Activated naive CD4-positive, alpha-beta T cell treated with anti-CD3 and anti-CD28 coated beads for 36 hours (primary cell): ENCODE measurements around the gene USP48. TPM values are rescaled to one million over a fixed set of nuclear protein-coding genes. Genes with fewer than 3 reads are reported as not detected.
A peak's percentile ranks its signal among the peaks of the same experiment; 100 is the strongest.
"Not testable (repeated sequence)": the region's sequence is repeated elsewhere in the genome, so short reads cannot be mapped to it uniquely, and the experiment has no call there.

Experiments
- CTCF ChIA-PET: fragments of 350-600 bp; sonication (Branson Sonifier 250); formaldehyde crosslinking; loops from one replicate; lab custom pipeline; 2021; ENCODE audit warnings: antibody characterized with exemption; lab: Charles Lee
- DNase-seq: peaks from one replicate; pipeline ENCODE4 v3.0.0-alpha.2; 2020
- H3K27ac Mint-ChIP-seq: one replicate; pipeline ENCODE4 v1.8.0; 2021; ENCODE audit warnings: mild to moderate bottlenecking, mixed read lengths
- H3K27me3 Mint-ChIP-seq: one replicate; pipeline ENCODE4 v1.8.0; 2021; ENCODE audit warnings: low read depth, mixed read lengths
- H3K36me3 Mint-ChIP-seq: one replicate; pipeline ENCODE4 v1.8.0; 2021; ENCODE audit warnings: low read depth, mixed read lengths
- H3K4me1 Mint-ChIP-seq: one replicate; pipeline ENCODE4 v1.8.0; 2021; ENCODE audit warnings: low read depth, mixed read lengths
- H3K4me3 Mint-ChIP-seq: one replicate; pipeline ENCODE4 v1.8.0; 2021; ENCODE audit warnings: mild to moderate bottlenecking, moderate library complexity, mixed read lengths
- H3K9me3 Mint-ChIP-seq: one replicate; pipeline ENCODE4 v1.8.0; 2021; ENCODE audit warnings: mixed read lengths
- intact Hi-C: fragments of 100-400 bp; cut with micrococcal nuclease; formaldehyde crosslinking; loops from one replicate; pipeline ENCODE4 v1.15.1; 2023
- total RNA-seq, 2 experiments: library from RNA; stranded (reverse); gene quantifications; one replicate each; pipeline ENCODE4 v1.2.3, GENCODE V29; 2021

The USP48 gene
- total RNA-seq, 2 experiments from 2014 or later: 89.9 to 93.4 TPM

- no peak overlapping the region for H3K27ac Mint-ChIP-seq
- peaks cover 7% of the 10 kb centered on the region for H3K27me3 Mint-ChIP-seq
- H3K4me1 Mint-ChIP-seq: peaks cover 8% of the 10 kb centered on the region
- CTCF ChIA-PET: no interaction called here
- no peaks in the 10 kb centered on the region for H3K36me3 Mint-ChIP-seq
- intact Hi-C loops: no loop called here
- no peaks in the 10 kb centered on the region for H3K9me3 Mint-ChIP-seq
- no peak overlapping the region for H3K4me3 Mint-ChIP-seq
- no peak for DNase-seq
Measured at GRCh38 chr1:21639594-21640041, 143.3 kb downstream of the USP48 start.

GRCh38 chr1:21638531-21639341 is 144.2 kb downstream of the USP48 start:
- H3K27me3 Mint-ChIP-seq: peaks cover 7% of the 10 kb centered on the region
- no peaks in the 10 kb centered on the region for H3K36me3 Mint-ChIP-seq
- no peak overlapping the region for H3K4me3 Mint-ChIP-seq
- DNase-seq: peak; percentile 46
- CTCF ChIA-PET: no interaction called here
- intact Hi-C loops: no loop called here
- peaks cover 8% of the 10 kb centered on the region for H3K4me1 Mint-ChIP-seq
- H3K27ac Mint-ChIP-seq: no peak overlapping the region
- H3K9me3 Mint-ChIP-seq: no peaks in the 10 kb centered on the region

DNA sequence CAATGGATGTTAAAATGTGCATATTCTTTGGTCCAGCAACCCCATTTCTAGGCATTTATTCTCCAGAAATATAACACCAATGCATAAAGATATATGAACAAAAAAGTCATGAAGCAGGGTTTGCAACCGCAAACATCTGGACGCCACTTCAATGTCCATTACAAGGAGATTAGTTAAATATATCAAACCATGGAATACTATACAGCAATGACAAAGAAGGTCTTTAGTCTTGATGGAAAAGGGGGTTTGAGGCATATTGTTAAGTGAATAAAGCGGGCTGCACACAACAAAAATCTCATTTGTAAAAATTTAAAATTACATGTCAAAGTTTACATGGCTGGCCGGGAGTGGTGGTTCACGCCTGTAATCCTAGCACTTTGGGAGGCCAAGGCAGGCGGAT is 145.4 kb downstream of the USP48 start:
- CTCF ChIA-PET: no interaction called here
- Mint-ChIP-seq H3K27me3 (peaks cover 8% of the 10 kb centered on the region), H3K27ac (no peak overlapping the region), H3K36me3 (no peaks in the 10 kb centered on the region), H3K4me1 (peaks cover 8% of the 10 kb centered on the region), H3K4me3 (no peak overlapping the region), H3K9me3 (no peaks in the 10 kb centered on the region)
- no peak for DNase-seq
- intact Hi-C loops: no loop called here

GRCh38 chr1:21636029-21636428 is 146.9 kb downstream of the USP48 start:
- H3K27me3 Mint-ChIP-seq: peaks cover 5% of the 10 kb centered on the region
- no peak overlapping the region for H3K27ac Mint-ChIP-seq
- peaks cover 8% of the 10 kb centered on the region for H3K4me1 Mint-ChIP-seq
- intact Hi-C loops: no loop called here
- no peak for DNase-seq
- no peak overlapping the region for H3K4me3 Mint-ChIP-seq
- CTCF ChIA-PET: interaction anchor here (0.8 kb wide), 1 partner anchor 53 kb away, joined by 3 read pairs; no protein-coding TSS in a partner anchor
- no peaks in the 10 kb centered on the region for H3K9me3 Mint-ChIP-seq
- H3K36me3 Mint-ChIP-seq: no peaks in the 10 kb centered on the region

- H3K27ac Mint-ChIP-seq: no peak overlapping the region
- no peak overlapping the region for H3K4me3 Mint-ChIP-seq
- H3K27me3 Mint-ChIP-seq: peaks cover 5% of the 10 kb centered on the region
- no peaks in the 10 kb centered on the region for H3K9me3 Mint-ChIP-seq
- no peaks in the 10 kb centered on the region for H3K36me3 Mint-ChIP-seq
- H3K4me1 Mint-ChIP-seq: peaks cover 8% of the 10 kb centered on the region
- no peak for DNase-seq
- intact Hi-C loops: no loop called here
- CTCF ChIA-PET: no interaction called here
Measured at GRCh38 chr1:21634806-21635535, 148.0 kb downstream of the USP48 start.

DNA sequence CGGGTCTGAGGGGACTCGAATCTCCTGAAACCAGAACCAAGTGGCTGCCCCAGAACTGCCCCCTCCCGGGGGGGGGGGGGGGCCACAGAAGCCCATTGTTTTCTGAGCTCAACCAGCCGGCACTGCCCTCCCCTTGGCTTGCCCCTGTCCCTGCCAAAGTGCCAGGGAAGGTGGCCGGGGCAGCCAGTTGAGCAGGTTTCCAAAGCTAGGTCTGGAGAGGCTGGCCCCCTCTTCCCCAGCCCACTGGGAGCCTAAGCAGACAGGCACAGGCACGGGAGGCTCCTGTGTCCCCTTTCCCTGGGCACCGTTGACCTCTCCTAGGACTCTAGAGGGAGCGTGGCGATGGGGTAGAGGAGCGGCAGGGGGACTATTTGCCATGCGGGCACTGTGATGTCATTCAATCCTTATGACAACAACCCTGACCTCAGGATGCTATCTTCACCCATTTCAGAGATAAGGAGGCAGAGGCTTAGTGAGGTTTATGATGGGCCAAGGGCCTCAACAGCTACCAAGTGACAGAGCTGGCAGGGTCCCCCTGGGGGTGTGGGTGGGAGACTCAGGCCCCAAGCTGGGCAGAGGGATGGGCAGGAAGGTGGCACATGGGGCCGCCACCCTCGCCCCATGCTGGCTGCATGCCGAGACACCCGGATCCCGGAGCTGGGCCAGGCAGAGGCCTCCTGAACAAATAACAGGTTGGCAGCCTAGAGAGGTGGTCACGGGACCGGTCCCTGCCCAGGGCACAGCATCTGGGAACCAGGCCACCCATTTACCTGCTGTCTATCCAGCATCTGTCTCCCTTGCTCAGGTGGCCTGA is 148.8 kb downstream of the USP48 start:
- Mint-ChIP-seq H3K27ac (no peak overlapping the region), H3K27me3 (peaks cover 8% of the 10 kb centered on the region), H3K4me1 (peaks cover 8% of the 10 kb centered on the region), H3K9me3 (no peaks in the 10 kb centered on the region), H3K36me3 (no peaks in the 10 kb centered on the region), H3K4me3 (no peak overlapping the region)
- intact Hi-C loops: no loop called here
- no peak for DNase-seq
- CTCF ChIA-PET: no interaction called here

DNA sequence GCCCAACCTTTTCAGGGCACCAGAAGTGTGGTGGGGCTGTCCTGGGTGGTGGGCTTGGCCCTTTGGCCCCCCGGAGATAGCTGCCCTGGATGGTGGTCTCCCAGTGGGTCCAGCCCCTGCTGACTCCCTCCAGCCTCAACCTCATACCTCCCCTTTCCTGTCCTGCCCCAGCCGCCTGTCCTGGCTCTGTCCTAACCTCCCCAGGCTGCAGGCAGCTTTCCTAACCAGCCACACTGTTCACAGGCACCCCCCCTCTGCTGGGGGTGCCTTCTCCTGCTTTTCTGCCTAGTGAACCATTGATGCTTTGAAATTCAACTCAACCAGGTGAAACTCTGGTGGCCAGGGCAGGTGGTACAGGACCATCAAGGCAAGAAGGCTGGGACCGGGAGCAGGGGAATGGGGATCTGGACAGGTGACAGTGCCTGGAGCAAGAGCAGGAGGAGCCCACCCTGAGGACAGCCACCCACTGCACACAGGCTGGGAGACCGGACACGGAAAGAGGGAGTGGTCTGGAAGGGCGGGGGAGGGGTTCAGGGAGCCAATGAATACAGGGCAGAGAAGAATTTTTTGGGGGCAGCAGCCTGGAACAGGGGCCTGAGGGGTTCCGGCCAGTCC is 149.7 kb downstream of the USP48 start:
- Mint-ChIP-seq H3K27me3 (peaks cover 8% of the 10 kb centered on the region), H3K36me3 (no peaks in the 10 kb centered on the region), H3K9me3 (no peaks in the 10 kb centered on the region), H3K27ac (no peak overlapping the region), H3K4me3 (no peak overlapping the region), H3K4me1 (peaks cover 3% of the 10 kb centered on the region)
- DNase-seq: no peak
- CTCF ChIA-PET: no interaction called here
- intact Hi-C loops: no loop called here

DNA sequence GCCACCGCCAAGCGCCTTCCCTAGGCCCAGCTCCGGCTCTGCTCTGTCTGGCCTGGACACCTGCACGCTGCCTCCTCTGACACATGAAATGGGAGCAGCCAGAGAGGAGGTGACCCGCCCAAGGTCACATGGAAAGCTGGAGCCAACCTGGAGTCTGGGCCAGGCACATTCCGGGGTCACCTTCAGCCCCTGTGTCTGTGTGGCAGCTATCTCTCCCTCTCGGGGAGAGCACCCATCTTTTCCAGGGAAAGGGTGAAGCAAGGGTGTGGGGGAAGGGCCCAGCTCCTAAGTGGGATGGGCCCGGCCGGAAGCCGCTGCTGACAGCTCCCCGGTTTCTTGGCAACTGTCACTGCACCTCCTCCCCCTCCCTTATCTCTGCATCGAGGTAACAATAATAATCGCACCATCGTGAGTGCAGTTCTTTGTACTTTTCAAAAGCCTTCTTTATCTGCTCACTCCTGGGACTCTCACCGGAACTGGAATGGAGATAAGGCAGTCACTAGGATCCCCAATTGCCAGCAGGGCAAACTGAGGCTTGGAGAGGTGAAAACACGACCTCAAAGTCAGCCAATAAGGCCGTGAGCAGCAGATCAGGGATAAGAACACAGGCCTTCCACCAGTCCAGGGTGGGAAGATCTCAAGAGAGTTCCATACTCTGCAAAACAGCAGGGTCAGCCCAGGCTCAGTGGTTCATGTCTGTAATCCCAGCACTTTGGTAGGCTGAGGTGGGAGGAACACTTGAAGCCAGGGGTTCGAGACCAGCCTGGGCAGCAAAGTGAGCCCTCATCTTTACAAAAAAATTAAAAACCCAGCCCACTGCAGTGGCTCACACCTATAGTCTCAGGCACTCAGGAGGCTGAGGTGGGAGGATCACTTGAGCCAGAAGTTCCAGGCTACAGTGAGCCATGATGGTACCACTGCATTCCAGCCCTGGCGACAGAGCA is 150.7 kb downstream of the USP48 start:
- DNase-seq: no peak
- intact Hi-C loops: no loop called here
- no peaks in the 10 kb centered on the region for H3K4me1 Mint-ChIP-seq
- no peaks in the 10 kb centered on the region for H3K9me3 Mint-ChIP-seq
- H3K36me3 Mint-ChIP-seq: no peaks in the 10 kb centered on the region
- H3K4me3 Mint-ChIP-seq: no peak overlapping the region
- peaks cover 8% of the 10 kb centered on the region for H3K27me3 Mint-ChIP-seq
- H3K27ac Mint-ChIP-seq: no peak overlapping the region
- CTCF ChIA-PET: no interaction called here

GRCh38 chr1:21631590-21631943 is 151.4 kb downstream of the USP48 start:
- H3K27me3 Mint-ChIP-seq, H3K27ac Mint-ChIP-seq, H3K9me3 Mint-ChIP-seq, H3K36me3 Mint-ChIP-seq, H3K4me3 Mint-ChIP-seq, H3K4me1 Mint-ChIP-seq, intact Hi-C loops, CTCF ChIA-PET, DNase-seq: not testable (repeated sequence)

- intact Hi-C loops: no loop called here
- Mint-ChIP-seq H3K9me3 (no peaks in the 10 kb centered on the region), H3K4me3 (no peak overlapping the region), H3K27me3 (peaks cover 8% of the 10 kb centered on the region), H3K4me1 (no peaks in the 10 kb centered on the region), H3K27ac (no peak overlapping the region), H3K36me3 (no peaks in the 10 kb centered on the region)
- CTCF ChIA-PET: interaction anchor here (0.7 kb wide), 1 partner anchor 51 kb away, joined by 4 read pairs; no protein-coding TSS in a partner anchor
- DNase-seq: no peak
Measured at GRCh38 chr1:21630571-21631343, 152.2 kb downstream of the USP48 start.

GRCh38 chr1:21629971-21630370 is 153.0 kb downstream of the USP48 start:
- peaks cover 8% of the 10 kb centered on the region for H3K27me3 Mint-ChIP-seq
- CTCF ChIA-PET: interaction anchor here (0.7 kb wide), 1 partner anchor 50 kb away, joined by 4 read pairs; no protein-coding TSS in a partner anchor
- H3K27ac Mint-ChIP-seq: no peak overlapping the region
- no peaks in the 10 kb centered on the region for H3K36me3 Mint-ChIP-seq
- no peaks in the 10 kb centered on the region for H3K4me1 Mint-ChIP-seq
- no peak for DNase-seq
- H3K4me3 Mint-ChIP-seq: no peak overlapping the region
- intact Hi-C loops: no loop called here
- no peaks in the 10 kb centered on the region for H3K9me3 Mint-ChIP-seq
